Fibroblast of villous mesenchyme (primary cell): ENCODE measurements around the gene SH2D7. TPM values are rescaled to one million over a fixed set of nuclear protein-coding genes. Genes with fewer than 3 reads are reported as not detected.

ENCODE experiments used
- DNase-seq: peaks from one replicate; pipeline ENCODE4 v3.0.0-alpha.2; 2010; ENCODE audit warnings: low read depth
- H3K4me3 ChIP-seq: 2 replicates; pipeline ENCODE4 v1.5.1; 2011; ENCODE audit warnings: low read depth, mild to moderate bottlenecking, low read length
- CTCF ChIP-seq: IDR thresholded peaks from 2 replicates; pipeline ENCODE4 v1.5.1; 2012; ENCODE audit warnings: low read depth, mild to moderate bottlenecking, low read length; ENCODE audit not compliant: insufficient read depth
- total RNA-seq: library from RNA; depleted of rRNA; stranded (reverse); fragments of >200 nt; gene quantifications from 2 replicates; pipeline ENCODE4 v1.2.3, GENCODE V29; 2012

Gene SH2D7
- total RNA-seq, 1 donor = not detected

GRCh38 chr15:78131295-78132061, 39.1 kb downstream of the SH2D7 start, which contains the start of gene CIB2:
Gene CIB2 (minus strand): TSS chr15:78131445. CDS start chr15:78131215, 230 bp downstream.
- H3K4me3 ChIP-seq = peak within 1 kb of the TSS; percentile 76
- peak; percentile 62 for TF ChIP-seq CTCF
- DNase-seq = peak; percentile 67

- TF ChIP-seq CTCF = no peak
- H3K4me3 ChIP-seq = no peak overlapping the region
- no peak for DNase-seq
Measured at GRCh38 chr15:78133801-78134200, 41.4 kb downstream of the SH2D7 start.

- DNase-seq = no peak
- no peak overlapping the region for H3K4me3 ChIP-seq
- TF ChIP-seq CTCF = no peak
Measured at GRCh38 chr15:78139578-78139977, 47.2 kb downstream of the SH2D7 start.

GRCh38 chr15:78140292-78140691, 47.9 kb downstream of the SH2D7 start:
- no peak for DNase-seq
- no peak overlapping the region for H3K4me3 ChIP-seq
- no peak for TF ChIP-seq CTCF

GRCh38 chr15:78142332-78142731, 50.0 kb downstream of the SH2D7 start:
- no peak overlapping the region for H3K4me3 ChIP-seq
- DNase-seq = no peak
- TF ChIP-seq CTCF = no peak

- DNase-seq = peak; percentile 19
- no peak for TF ChIP-seq CTCF
- H3K4me3 ChIP-seq = no peak overlapping the region
Measured at GRCh38 chr15:78146425-78147154, 54.2 kb downstream of the SH2D7 start.

- no peak overlapping the region for H3K4me3 ChIP-seq
- DNase-seq = no peak
- no peak for TF ChIP-seq CTCF
Measured at GRCh38 chr15:78147566-78147965, 55.2 kb downstream of the SH2D7 start.
